ENCODE results near the gene FSTL5.

DNA sequence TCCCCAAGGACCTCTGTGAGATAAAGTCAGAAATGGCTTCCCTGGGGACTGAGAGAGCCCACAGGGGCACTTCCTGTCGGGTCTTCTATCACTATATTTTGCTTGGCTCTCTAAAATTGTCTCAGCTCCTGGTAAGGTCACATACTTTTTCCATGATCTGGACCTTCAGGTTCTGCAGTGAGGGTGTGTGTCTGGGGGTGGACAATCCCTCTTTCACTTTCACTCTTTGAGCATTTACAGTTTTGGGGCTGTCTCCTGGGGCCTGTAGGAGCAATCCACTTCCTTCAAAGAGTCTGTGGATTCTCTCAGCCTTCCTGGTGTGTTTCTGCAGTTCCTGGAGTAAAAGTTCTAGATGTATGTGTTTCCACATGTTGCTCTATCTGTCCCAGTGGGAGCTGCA lies 335.7 kb downstream of the FSTL5 start:
- no peak for TF ChIP-seq ASH2L (IDR thresholded peaks at IDR 0.05; ENCODE audit: low read length)
- TF ChIP-seq CTCF (IDR thresholded peaks at IDR 0.05; ENCODE audit: control extremely low read depth in 1 of 3, insufficient read depth in 1 of 3, low read depth in 1 of 3, low read length in 3 of 3): no peak
- TF ChIP-seq EP300 (IDR thresholded peaks at IDR 0.05; ENCODE audit: borderline replicate concordance in 1 of 2, low read depth in 2 of 2, low read length in 2 of 2): no peak
- TF ChIP-seq RFX5 (IDR thresholded peaks at IDR 0.05; ENCODE audit: borderline replicate concordance, low read depth, low read length): no peak
- TF ChIP-seq BRCA1 (IDR thresholded peaks at IDR 0.05; ENCODE audit: low read depth, low read length): no peak
- TF ChIP-seq ATF3 (IDR thresholded peaks at IDR 0.05; ENCODE audit: insufficient read depth, low read depth, low read length): no peak
- no peak for TF ChIP-seq FOSL1 (IDR thresholded peaks at IDR 0.05; ENCODE audit: insufficient read depth, low read depth, low read length)

Measured in H1 (cell line).